GM21360 (cell line): ENCODE results near the gene SASH1.

ENCODE experiments used
- ATAC-seq: cut with Tn5 transposase; IDR thresholded peaks from one replicate; pipeline ENCODE4 v1.9.1; 2021; ENCODE audit warnings: mild to moderate bottlenecking, moderate library complexity; ENCODE audit not compliant: unreplicated experiment

The SASH1 gene

DNA sequence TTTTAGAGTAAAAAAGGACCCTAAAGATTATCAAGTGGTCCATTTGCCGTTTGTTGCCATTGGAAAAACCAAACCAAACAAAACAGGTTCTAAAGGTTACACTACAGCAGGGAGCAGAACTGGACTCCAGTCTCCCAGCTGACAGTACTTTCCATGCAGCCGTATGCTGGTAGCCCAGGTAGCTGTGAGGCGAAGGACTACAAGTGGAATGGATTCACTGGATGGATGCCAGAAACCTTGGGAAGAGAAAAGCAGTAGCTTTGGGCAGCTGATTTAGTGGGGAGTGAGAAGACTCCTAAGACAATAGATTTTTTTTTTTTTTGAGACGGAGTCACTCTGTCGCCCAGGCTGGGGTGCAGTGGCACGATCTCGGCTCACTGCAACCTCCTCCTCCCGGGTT is 88.3 kb downstream of the SASH1 start:
- no peak for ATAC-seq

- no peak for ATAC-seq
Observed at GRCh38 chr6:148431413-148431812, 88.8 kb downstream of the SASH1 start.

DNA sequence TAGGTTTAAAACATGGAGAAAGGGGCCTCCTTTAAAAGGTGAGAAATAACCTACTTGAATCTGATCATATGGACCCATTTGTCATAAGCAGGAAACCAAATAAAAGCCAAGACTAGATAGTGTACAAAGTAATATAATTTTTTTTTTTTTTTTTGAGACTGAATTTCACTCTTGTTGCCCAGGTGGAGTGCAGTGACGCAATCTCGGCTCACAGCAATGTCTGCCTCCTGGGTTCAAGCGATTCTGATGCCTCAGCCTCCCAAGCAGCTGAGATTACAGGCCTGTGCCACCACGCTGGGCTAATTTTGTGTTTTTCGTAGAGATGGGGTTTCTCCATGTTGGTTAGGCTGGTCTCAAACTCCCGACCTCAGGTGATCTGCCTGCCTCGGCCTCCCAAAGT is 89.2 kb downstream of the SASH1 start:
- ATAC-seq, result no peak

DNA sequence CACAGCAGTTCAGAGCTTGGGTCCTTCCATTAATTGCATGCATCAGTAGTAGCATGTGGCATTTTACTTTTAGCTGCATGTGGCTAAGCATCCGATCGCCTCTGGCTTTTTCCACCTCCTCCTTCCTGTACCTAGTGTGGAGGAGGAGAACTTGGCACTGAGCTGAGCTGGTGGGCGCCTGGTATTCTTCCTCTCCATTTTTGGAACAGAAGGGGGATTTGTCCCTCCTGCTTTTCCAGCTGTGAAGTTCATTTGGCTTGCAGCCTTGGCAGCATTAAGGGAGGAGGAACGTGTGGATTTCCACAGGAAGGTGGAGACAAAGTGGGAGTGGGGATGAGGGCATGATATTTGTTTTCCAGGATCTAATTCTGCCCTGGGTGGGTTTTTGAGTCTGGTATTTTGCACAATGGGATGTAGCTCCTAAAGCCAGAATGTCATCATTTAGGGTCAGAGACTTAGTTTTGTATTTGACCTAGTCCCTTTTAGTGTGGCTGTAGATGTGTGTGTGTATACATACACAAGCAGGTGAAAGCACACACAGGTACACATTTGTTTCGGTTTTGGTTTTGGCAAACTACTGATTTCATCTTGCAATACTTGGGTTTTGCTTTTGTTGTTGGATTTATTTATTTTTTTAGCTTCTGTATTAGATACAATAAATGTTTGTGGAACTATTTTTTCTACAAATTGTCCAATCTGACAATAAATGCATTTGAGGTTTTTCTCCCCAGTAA is 90.0 kb downstream of the SASH1 start:
- ATAC-seq, result no peak

- ATAC-seq, result no peak
Observed at GRCh38 chr6:148435386-148435785, 92.7 kb downstream of the SASH1 start.

GRCh38 chr6:148436466-148436865 is 93.8 kb downstream of the SASH1 start:
- ATAC-seq, result no peak

DNA sequence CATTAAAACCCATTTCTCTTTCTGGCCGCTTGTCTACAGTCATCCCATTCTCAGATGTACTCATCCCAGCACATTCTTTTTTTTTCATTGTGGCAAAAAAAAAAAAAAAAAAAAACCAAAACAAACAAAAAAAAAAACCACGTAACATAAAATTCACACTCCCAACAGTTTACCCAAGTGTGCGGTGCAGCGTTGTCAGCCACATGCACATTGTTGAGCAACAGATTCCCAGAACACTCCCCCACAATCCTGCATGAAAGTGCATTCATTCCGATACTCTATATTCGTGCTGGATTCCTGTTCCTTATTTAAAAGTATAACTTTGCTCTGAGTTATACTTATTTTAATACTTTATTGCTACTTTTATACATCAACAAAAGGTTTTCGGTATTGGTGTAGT is 96.0 kb downstream of the SASH1 start:
- ATAC-seq, result no peak

GRCh38 chr6:148440016-148440415 is 97.4 kb downstream of the SASH1 start:
- ATAC-seq, result no peak

- no peak for ATAC-seq
Observed at GRCh38 chr6:148440877-148441453, 98.3 kb downstream of the SASH1 start.

DNA sequence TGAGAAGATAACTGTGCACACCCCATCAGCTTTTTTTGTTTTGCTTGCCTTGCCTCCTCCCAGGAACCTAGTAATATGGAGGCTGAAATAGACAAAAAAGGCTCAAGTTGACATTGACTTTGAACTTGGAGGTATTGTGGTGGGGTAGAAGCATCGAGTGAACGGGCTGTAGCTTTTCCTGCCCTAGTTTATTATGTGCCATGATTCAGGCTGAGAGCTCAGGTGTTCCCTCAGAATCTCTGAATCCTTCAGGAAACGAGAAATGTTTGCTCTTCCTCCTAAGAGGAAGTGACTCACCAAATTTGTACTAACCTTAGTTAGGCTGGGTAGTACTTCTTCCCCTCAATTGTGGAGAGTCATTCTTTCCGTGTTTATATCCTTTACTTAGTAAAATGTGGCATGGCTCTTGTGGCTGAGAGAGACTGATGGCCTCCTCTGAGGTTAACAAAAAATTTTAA is 98.8 kb downstream of the SASH1 start:
- ATAC-seq, result no peak

DNA sequence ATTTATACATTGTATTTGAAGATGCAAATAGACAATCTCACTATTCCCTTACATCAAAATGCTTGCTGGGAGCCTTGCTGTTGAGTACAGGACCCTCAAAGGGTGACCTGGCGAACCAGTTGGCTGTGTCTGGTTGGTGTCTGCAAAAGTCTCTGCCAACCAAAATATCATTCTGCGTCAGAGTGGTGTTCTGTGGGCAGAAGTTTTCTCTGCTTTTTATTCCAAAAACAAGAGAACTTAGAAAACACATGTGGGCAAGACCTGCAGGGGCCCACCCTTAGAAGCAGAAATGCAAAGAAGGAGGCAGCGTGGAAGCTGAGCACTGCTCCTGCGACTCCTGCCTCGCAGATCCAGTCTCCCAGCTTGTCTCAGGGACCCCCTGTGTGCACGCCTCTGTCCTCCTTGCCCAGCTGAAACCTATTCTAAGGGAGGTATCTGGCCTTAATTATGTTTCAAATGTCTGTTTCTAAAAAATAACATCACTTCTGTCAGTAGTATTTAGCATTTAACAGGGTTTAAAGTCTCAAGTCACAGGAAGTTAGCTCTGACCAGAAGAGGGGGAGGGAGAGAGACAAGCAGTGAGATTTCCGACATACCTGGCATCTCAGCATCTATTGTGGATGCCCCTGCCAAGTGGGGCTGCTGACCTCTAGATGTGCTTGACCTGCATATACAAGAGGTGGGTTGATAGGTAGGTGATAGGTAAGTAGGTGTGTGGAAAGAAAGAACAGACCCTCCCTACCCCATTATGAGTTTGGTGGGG is 101.3 kb downstream of the SASH1 start:
- no peak for ATAC-seq

- no peak for ATAC-seq
Observed at GRCh38 chr6:148445116-148445515, 102.5 kb downstream of the SASH1 start.

- no peak for ATAC-seq
Observed at GRCh38 chr6:148445620-148446019, 103.0 kb downstream of the SASH1 start.

- ATAC-seq, result no peak
Observed at GRCh38 chr6:148446681-148447080, 104.0 kb downstream of the SASH1 start.

- ATAC-seq, result no peak
Observed at GRCh38 chr6:148447521-148448230, 105.0 kb downstream of the SASH1 start.

DNA sequence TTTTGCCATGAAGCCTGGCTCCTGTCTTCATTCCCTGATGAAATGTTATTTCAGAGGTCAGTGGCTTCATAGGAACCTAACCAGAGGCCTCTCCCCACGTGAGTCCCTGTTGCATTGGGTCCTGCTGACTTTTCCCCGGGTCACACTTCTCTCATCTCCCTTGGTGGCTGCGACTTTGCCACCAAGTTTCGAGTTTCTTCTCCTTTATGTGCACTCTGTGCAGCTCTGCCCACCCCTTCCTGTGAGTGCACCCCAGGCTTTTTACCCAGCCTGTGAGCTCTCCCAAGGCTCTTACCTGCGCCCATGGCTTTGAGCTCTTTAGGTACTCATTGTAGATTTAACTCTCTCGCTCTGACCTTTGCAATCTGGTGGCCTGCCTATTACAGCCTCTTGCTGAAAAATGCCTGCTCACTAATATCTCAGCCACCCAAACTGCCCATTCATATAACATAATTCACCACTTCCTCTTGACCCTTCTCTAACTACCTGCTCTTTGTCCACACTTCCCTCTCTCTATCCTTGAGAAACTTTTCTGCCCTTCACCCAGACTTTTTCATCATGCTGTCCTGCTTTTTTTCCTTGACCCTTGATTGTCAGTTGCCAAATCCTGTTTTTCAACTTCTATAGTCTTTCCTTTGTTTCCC is 105.9 kb downstream of the SASH1 start:
- no peak for ATAC-seq

GRCh38 chr6:148450866-148451265 is 108.2 kb downstream of the SASH1 start:
- ATAC-seq, result no peak

GRCh38 chr6:148451690-148452089 is 109.1 kb downstream of the SASH1 start:
- no peak for ATAC-seq

- no peak for ATAC-seq
Observed at GRCh38 chr6:148452876-148453275, 110.2 kb downstream of the SASH1 start.

- no peak for ATAC-seq
Observed at GRCh38 chr6:148453906-148454305, 111.3 kb downstream of the SASH1 start.

- ATAC-seq, result no peak
Observed at GRCh38 chr6:148455225-148455624, 112.6 kb downstream of the SASH1 start.
